Measurements from ENCODE around the gene APH1A.
"Not testable (repeated sequence)": the region's sequence is repeated elsewhere in the genome, so short reads cannot be mapped to it uniquely, and the experiment has no call there.

GRCh38 chr1:150308585-150308984 is 39.8 kb upstream of the APH1A start:
- TF ChIP-seq, protein P1, sequence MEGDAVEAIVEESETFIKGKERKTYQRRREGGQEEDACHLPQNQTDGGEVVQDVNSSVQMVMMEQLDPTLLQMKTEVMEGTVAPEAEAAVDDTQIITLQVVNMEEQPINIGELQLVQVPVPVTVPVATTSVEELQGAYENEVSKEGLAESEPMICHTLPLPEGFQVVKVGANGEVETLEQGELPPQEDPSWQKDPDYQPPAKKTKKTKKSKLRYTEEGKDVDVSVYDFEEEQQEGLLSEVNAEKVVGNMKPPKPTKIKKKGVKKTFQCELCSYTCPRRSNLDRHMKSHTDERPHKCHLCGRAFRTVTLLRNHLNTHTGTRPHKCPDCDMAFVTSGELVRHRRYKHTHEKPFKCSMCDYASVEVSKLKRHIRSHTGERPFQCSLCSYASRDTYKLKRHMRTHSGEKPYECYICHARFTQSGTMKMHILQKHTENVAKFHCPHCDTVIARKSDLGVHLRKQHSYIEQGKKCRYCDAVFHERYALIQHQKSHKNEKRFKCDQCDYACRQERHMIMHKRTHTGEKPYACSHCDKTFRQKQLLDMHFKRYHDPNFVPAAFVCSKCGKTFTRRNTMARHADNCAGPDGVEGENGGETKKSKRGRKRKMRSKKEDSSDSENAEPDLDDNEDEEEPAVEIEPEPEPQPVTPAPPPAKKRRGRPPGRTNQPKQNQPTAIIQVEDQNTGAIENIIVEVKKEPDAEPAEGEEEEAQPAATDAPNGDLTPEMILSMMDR (IDR thresholded peaks at IDR 0.05; ENCODE audit: low read depth, low read length, poor library complexity, severe bottlenecking), result not testable (repeated sequence)
- TF ChIP-seq EZH2phosphoT487 (IDR thresholded peaks at IDR 0.05; ENCODE audit: borderline replicate concordance, low read length), result not testable (repeated sequence)

Data from DOHH2 (cell line).